Stimulated activated CD4-positive, alpha-beta T cell treated with anti-CD3 and anti-CD28 coated beads, Interleukin-2, amount 100 ng/mL, for 4 hours (primary cell): Measurements from ENCODE around the gene TCEA2.

Experiments used
- DNase-seq: peaks from one replicate; pipeline ENCODE4 v3.0.0-alpha.2; 2020; ENCODE audit warnings: low read depth

TCEA2 gene

DNA sequence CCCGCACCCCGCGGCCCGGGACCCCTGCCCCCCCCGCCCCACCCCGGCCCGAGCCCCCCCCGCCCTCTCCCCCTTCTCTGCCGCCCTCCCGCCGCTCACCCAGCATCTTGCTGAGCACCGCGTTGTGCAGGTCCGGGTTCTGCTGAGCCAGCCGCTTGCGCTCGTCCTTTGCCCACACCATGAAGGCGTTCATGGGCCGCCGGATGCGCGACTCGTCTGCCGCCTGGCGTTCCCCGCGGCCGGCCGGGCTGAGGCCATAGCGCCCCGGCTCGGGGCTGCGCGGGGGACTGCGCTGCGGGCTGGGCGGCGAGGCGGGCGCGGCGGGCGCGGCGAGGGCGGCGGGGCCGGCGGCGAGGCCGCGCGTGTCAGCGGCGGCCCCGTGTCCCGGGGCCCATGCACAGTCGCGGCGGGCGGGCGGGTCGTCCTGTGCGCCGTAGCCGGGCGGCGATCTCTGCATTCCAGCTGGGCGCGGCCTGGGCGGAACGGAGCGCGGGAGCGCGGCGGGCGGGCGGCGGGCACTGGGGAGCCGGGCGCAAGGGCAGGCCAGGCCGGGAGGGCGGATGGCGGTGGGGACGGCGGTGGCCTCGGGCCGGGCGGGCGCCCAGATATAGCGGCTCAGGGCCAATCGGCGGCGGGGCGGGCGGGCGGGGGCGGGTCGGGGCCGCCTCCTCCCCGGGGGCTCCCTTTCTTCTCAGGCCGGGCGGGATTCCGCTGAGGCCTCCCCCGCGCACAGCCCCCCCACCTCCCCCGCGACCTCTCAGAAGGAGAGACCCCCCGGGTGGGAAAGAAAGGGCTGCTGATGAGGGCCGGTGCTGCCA is 13.7 kb upstream of the TCEA2 start, which contains the start of gene SOX18:
TSS of gene SOX18 (minus strand) at position 580 of the 818 bp plus-strand sequence. CDS start at position 457, 123 bp downstream.
- DNase-seq, result no peak

DNA sequence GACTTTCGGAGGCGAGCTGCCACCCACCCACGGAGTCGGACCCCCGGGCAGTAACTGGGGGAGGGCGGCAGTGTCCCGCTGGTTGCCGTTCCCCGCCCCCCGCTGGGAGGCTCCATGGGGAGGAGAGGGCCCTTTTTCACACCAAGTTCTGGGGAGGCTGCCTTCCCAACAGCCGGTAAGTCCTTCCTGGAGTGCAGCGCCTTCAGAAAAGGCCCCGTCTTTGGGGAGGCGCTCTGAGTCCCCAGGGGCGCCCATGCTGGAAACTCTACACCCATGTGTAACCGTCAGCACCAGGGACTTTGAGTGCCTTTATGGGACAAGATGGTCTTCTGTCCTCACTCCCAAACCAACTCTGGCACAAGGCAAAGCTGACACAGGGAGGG is 13.1 kb upstream of the TCEA2 start:
- DNase-seq, result no peak

DNA sequence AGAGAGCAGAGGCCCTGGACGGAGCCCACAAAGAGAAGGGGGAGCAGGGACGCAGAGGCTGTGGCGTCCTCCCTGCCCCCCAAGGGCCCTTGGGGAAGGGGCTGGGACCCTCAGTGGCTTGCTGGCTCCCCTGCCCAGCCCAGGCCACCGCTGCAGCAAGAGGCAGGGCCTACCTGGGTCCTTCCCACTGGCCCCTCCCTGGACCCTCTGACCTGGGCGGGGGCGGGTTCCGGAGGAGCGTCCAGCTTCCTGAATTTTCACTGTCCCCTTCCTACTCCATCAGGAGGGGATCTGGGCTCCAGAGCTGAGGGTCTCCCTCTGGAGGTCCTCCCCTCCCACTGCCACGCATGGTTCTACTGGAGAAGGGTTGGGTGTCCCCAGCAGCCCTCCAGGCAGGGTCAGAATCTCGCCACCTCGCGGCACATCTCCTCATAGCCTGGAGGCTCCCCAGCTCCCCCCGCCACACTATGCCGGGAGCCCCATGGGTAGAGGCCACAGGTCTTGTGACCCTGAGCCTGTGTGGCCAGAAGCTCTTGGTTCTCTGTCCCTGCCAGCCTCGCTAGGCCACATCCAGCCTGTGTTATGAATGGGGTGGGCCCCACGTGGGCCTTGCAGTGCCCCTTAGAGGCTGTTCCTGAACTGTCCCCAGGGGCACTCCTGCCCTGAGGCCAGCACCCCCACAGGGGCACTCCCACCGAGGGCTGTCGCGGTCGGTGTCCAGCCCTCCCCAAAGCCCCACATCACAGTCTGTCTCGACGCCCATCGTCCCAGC is 12.6 kb upstream of the TCEA2 start:
- DNase-seq, result no peak

DNA sequence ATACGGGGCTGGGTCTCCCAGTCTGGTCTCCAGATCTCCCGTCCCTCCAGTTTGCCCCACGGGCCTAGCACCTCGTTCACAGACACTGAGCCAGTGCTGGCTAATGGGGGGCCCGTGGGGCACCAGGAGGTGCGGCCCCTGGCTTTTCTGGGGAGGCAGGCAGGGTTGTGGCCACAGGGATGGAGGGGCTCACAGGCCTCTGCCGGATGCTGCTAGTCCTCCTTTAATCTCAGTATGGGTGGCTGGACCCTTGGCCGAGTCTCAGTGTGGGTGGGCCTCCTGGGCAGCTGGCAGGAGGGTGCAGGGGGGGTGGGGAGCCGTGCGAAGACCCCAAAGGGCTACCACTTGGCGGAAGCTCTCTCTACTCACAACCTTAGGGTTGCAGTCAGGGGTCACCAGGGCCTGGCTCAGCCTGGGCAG is 12.0 kb upstream of the TCEA2 start:
- DNase-seq, result no peak

- DNase-seq, result no peak
Measured at GRCh38 chr20:64051561-64052325, 11.3 kb upstream of the TCEA2 start.

GRCh38 chr20:64052326-64052722 is 10.7 kb upstream of the TCEA2 start:
- DNase-seq, result no peak

GRCh38 chr20:64052987-64053840 is 9.8 kb upstream of the TCEA2 start:
- DNase-seq, result no peak

DNA sequence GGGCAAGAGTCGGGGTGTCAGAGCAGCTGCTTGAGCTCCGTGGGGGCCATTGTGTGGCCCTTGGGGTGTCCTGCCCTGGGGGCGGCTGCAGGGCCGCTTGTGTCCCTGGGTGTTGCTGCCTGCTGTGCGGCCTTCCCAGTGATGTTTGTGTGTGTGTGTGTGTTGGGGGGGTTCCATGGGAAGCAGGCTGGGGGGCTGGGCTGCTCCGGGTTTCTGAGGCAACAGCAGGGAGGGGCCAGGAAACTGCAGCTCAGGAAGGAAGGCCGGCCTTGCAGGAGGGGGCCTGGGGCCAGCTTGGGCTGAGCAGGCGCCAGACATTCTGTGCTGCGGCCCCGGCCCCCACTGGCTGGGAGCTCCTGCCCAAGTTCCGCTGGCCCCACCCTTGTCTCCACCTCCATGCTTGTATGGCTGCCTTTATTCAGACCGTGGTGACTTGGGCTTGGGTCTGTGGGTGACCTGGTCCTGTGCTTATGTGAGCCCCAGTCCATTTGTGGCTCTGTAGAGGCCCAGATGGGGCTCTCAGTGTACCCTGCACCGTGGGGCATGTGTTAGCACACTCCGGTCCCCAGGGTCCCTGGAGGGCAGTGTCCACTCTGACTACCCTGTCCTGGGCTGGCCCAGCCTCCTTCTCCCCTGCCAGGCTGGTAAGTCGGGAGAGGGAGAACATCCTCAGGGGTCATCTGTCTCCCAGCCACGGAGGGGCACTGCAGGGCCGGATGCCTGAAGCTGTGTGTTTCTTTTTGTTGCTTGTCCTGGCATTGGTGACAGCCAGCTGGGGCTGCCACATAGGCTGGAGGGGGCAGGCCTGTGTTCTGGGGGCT is 8.9 kb upstream of the TCEA2 start:
- DNase-seq, result no peak

DNA sequence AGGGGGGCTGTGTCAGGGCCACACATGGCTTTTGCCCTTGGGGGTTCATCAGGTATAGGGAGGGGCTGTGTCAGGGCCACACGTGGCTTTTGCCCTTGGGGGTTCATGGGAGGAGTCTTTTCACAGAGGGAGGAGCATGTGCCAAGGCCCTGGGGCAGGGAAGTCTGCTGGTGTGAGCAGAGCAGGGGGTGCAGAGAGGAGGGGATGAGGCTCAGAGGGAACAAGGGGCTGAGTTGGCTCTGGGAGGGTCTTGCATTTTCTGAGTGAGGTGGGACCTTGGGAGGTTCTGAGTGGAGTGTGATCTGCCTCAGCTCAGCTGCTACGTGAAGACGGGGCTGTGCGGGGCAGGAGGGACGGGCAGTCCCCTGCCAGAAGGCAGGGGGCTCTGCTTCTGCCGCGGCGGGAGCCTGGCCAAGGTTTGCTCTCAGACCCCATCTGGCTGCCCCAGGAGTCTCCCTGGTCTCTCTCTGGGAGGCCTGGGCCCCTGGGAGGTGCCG is 7.6 kb upstream of the TCEA2 start:
- DNase-seq, result no peak

DNA sequence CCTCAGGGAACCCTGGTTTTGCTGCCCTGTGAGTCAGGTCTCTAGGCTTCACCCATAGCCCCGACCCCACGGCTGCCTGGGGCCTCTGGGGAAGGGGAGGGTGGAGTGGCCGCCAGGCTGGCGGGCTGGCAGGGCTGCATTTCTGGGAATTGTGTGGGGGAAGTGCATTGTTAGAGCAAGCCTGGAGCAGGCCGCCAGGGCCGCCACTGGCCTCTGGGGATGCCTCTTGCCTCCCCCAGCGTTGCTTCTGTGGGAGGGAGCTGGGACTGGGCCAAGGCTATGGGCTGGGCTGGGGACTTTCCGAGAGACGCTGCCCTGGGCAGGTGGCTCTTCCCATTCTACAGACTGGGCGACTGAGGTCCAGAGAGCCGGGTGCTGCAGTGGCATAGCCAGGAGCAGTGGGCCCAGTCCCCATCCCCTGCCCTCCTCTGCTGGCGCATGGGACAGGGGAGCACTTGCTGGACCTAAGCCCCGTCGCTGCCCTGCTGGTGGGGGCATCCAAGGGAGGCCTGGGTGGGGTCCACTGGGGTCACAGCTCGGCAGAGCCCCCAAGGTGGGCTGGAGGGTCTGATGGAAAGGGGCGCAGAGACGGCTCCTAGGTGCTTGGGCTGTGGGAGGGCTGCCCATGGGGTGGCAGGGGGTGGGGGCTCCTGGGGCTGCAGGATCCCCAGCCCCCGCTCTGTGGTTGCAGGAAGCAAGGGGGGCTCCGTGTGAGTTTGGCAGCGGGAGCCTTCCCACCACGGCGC is 6.9 kb upstream of the TCEA2 start:
- no peak for DNase-seq

DNA sequence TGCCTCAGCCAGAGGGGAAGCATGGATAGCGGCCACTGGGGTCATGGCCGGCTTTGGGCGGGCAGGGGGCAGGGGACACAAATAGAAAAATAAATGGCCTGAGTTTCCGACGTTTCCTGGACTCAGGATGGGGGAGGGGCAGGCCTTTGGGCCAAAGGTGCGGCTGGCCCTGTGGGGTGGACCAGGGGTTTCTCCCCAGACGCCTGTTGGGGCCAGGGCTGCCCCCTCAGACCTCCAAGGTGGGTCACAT is 6.4 kb upstream of the TCEA2 start:
- DNase-seq, result no peak

DNA sequence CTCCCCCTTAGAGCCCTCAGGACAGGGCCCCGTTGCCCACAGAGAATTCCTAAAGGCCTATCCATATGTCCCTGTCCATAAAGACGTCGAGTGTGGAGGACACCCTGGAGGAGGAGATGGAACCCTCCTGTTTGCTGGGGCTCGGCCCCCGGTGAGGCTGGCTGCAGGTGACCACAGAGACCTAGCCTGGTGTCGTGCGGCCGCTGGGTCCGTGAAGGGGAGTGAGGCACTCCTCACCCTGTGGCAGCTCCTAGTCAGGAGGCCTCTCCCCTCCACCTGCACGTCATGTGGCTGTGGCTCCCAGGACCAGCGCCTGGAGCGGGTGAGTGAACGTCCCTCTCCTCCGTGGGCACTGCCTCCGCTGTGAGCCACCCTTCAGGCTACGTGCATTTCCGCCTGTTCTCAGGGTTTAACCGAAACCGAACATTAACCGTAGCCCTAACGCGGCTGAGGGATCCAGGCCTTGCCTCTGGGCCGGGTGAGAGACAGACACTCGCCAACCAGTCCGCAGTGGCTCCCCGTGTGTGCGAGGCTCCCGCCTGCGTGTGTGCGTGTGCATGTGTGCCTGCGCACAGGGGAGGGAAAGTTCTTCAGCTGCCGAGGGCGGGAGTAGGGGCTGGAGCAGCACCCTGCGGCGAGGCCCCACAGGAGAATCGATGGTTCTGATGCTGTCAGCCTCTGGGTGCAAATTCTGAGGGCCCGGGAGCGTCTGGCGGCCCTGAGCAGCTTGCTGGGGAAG is 5.9 kb upstream of the TCEA2 start:
- no peak for DNase-seq

GRCh38 chr20:64057628-64058498 is 5.1 kb upstream of the TCEA2 start:
- peak; percentile 73 for DNase-seq

DNA sequence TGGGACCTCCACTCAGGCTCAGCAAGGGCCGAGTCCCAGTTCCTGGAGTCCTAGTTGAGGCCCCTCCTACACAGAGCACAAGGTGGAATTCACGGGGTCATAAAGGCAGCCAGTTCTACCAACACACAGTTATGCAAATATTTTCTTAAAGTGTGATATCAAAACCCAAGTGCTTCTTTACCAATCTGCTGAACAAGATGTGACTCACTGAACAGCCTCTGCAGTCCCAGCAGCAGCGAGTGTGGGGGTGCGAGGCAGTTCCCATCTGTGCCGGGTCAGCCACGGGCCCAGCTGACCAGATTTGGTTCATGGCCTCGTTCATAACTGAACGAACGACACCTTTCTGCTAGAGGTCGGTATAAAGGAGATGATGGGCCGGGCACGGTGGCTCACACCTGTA is 4.5 kb upstream of the TCEA2 start:
- no peak for DNase-seq

GRCh38 chr20:64062276-64062595 is 762 bp upstream of the TCEA2 start:
- no peak for DNase-seq

- no peak for DNase-seq
Measured at GRCh38 chr20:64063389-64064144, 569 bp downstream of the TCEA2 start.

DNA sequence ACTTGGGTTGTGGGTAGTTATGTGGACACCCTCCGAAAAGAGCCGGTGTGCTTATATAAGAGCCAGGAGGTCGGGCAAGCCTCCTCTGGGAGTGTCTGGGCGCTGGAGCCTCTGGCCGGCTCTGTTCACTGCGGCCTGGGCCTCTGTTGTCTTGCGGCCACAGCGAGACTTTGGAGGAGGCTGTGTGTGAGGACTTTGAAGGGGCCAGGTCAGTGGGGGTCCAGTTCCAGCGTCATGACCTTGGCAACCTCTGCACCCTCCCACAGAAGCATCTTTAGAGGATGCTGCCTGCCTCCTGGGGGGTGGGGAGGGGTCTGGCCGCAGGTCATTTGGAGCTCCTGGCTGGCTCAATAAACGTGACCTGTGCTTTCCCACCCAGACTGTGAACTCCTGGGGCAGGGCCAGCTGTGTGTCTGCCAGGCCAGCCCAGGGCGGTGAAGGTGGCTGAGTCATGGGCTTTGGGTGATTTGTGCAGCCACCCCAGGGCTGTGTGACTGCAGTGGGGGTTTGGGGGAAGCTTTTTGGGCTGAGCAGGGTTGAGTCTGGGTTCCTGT is 1.2 kb downstream of the TCEA2 start:
- DNase-seq, result no peak
